ENCODE results near the gene FBN1.

The FBN1 gene

DNA sequence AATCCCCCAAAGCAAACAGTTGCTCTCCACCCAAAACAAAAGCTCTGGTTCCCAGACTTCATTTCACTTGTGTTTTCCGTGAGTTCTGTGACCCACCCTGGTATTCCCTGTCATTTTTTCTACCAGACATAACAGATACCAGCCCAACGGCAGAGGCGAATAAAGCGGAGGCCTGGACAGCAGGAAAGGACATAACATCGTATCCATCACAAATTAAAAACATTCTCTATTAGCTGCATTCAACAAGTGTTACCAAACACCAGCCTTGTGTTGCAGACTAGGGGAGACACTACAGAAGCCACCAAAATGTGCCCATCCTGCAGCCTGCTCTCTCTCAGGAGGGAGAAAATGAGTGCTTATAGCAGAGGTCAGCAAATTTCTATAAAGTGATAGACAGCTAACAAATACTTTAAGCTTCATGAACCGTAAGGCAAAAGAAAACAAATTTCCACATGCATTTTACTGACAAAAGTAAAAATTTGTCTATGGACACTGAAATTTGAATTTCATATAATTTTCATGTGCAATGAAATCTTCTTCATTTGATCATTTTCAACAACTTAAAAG lies 7.1 kb upstream of the FBN1 start:
- no peak for DNase-seq (ENCODE audit: low read depth)

DNA sequence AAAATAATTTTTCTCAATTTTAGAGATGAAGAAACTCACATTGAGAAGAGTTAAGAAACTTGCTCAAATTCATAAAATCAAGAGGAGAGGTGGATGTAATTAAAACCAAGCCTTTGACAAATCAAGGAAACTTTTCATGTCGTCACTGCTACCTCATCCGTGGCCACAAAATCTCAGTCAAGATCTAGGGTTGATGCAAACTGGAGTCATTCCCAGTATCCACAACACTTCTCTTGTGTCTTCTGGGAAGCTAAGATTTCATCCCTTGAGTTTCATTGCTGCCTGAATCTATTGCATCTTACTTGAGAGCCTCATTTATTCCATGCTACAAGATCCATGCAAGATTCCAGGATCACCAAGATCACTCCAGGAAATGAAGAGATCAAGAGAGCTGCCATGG lies 5.4 kb upstream of the FBN1 start:
- DNase-seq (ENCODE audit: low read depth) = no peak

DNA sequence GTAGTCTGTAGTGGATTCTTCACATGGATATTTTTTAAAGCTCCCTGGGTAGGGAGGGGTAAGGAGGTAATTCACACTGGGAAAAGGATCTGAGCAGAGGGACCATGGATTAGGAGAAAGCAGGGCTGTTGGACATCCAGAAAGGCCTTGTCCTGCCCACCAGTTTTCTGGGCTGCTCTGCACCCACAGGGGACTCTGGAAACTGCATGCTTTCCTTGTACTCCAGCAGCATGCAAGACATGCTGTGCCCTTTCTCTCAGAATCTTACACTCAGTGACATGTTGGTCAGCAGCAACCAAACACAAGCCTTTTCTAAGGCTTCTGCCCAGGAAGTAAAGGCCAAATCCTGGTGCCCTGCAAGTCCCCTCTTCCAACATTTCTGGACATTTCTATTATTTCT lies 2.5 kb upstream of the FBN1 start:
- no peak for DNase-seq (ENCODE audit: low read depth)

DNA sequence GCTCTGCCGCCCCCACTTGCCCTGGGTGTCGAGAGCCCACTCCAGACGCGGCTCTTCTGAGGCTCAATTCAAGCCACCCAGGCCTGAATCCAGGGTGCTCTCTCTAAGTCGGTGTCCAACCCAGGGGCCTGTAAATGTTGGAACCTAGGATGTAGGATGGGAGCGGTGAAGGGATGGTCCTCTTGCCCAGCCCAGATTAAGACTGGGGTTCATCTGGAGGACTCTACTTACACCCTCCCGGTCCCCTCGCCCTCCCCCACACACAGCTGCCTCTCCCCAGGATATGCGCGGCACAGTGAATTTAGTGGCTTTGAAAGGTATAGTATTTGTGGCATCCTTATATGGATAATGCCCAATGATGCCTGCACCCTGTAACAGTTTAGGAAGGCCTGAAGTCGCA lies 822 bp upstream of the FBN1 start:
- no peak for DNase-seq (ENCODE audit: low read depth)

DNA sequence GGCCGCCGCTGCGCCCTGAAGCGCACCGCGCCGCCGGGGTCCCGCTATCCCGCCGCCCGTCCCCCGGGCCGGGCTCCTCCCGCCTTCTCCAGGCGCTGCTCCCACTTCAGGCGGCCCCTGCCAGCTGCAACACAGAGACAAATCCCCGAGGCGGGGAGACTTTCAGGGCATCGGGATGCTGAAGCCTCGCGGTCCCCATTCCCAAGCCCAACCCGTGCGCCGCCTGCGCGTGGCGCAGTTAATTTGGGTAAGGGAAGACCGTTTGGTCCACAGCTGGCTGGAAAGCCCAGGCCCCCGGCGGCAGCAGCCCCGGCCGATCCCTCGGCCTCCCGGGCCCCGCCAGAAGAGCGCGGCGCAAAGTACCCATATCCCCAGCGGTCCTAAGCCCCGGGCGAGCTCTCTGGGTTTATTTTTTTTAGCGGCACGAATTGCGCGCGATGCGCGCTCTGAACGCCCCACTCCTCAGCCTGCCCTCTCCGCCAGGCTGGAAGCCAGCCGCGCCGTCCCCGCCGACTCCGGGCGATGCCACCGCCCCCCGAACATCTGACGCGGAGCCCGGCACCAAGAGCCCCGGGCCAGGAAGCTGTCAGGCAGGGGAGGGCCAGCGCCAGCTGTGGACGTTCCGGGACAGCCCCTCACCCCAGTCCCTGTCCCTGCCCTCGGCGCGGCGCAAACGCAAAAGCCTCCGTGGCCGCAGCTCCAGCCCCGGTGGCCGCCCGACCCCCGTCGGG lies 517 bp downstream of the FBN1 start:
- no peak for DNase-seq (ENCODE audit: low read depth)

DNA sequence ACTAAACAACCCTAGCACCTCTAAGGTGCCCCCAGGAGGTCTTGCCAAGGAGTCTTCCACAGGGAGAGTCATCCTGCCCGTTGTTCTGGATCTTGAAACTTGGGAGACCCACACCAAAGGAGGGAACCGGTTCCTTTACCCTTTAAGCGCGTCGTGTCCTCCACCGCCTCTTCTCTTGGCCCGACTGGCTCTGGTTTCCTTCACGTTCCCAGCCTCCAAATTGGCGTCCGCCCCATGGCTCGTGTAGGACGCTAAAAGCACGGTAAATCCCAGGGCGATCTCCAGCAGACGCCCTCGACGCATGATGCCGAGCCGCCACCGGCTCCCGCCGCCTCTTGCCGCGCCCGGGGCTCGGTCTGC lies 1.1 kb downstream of the FBN1 start:
- no peak for DNase-seq (ENCODE audit: low read depth)

DNA sequence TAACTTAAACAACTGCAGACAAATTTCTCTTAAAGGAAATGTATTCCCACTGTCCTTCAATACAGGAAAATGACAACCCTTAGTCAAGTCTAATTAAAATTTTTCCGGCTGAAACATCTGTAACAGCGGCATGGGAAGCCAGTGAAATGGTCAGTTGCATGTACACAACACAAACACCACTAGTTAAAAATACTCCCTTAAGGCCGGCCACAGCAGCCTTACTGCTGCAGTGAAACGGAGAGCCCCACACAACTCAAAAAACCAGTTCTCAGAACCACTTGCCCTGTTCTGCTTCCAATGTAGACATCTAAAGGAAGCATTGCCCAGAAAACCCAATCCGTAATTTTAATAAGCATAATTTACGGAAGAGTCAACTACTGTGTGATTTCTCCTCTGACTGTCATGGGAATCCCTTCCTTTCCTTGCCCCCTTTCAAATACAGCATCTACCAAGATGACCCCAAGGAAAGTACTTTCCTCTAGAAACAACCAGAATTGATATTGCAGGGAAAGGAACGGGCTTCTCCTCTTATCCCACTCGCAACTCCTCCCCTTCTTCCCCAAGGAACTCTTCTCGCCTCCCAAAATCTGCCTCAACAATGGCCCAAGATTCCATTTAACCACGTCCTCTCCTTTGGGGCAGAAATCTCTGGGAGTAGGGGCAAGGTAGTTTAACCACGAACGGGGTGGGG lies 1.6 kb downstream of the FBN1 start:
- no peak for DNase-seq (ENCODE audit: low read depth)

DNA sequence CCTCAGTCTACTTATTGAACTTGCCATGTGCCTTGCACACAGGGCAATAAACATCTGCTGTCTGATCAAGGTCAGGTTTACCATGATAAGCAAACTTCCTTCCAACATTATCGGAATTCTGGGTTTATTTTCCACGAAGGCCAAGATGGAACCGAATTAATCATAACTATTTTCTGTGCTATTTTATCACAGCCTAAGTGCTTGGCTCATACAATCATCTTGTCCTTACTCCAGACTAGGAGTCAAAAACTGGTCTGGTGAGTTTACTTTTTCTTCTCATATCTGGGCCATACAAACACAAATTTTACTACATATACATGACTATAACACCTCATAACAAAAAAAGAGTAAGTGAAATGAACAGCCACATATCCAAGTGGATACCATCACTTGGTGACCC lies 2.3 kb downstream of the FBN1 start:
- DNase-seq (ENCODE audit: low read depth) = no peak

DNA sequence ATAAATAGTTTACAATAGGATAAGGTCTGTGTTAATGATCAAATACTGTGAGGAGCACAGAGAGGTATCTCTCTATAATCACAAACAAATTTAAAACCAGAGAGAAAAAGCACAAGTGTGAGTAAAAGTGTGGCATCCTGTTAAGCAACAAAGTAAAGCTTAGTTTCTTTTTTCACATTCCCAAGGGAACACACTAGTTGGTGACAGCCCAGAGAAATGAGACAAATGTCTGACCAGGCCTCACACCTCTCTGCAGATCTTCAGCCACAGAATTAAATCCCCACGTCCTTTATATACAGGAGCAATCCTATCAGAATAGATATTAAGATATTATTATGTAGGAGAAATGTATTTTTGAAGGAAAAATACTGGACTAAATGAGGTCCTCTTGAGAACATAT lies 2.7 kb downstream of the FBN1 start:
- no peak for DNase-seq (ENCODE audit: low read depth)

DNA sequence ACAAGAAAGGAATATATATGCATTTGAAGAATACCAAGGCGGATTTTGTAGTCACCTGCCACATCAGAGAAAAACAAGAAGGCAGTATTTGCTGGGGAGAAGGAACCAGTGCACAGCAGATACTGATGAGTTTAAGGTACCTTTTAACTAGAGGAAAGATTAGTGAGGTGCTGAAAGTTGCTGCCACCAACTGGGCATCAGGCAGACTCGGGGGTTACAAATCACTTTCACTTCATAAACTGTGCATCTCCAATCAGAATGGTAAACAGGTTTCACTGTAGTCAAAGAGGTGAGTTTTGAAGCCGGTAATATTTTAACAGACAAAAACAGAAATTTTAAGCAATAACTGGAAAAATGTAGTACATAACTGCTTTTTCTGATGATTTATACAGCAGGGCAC lies 4.1 kb downstream of the FBN1 start:
- DNase-seq (ENCODE audit: low read depth) = no peak

DNA sequence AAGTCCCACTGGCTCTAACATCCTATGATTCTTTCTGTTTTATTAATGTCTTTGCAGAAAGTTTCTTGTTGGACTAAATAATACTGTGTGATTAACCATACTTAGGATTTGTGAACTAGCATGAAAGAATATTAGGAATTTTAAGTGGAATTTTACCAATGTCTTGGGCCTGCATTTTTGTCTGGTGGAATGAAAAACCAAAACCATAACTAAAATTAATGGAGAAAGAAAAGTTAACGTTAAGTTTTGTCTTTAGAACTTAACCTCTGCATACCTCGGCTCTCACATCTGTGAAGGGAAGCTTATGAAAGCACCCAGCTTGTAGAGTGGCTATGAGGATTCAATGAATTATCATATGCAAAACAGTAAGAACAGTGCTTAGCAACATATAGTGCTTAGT lies 6.5 kb downstream of the FBN1 start:
- DNase-seq (ENCODE audit: low read depth) = no peak

DNA sequence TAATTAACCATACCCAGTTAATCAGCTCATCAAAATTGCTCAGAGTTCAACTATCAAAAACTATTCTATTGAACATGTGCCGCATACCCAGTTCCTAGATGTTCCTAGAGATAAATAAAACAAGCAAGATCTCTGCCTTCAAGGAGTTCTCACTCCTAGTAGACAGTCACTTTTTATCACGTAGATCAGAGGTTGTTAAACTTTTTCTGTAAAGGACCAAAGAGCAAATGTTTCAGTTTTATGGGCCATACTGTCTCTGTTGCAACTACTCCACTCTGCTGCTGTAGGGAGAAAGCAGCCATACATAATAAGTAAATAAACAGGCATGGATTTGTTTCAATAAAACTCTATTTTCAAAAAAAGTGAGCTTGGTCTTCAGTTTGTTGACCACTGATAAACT lies 7.9 kb downstream of the FBN1 start:
- DNase-seq (ENCODE audit: low read depth) = no peak

DNA sequence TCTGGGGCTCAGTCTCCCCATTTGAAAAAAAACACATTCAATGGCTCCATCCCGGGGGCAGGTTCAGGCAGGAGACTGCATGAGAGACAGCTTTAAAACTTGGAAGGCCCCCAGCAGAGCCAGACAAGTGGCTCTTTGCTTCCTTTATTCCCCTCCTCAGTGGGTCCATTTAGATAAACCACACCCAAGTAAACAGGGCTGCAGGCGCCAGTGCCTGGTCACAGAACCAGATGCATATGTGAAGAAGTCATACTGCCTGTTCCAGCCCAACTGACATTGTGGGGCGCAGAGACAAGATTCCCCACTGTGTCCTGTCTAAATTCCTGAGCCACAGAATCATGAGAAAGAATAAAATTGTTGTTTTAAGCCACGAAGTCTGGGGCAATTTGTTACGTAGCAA lies 9.0 kb downstream of the FBN1 start:
- DNase-seq (ENCODE audit: low read depth) = no peak

DNA sequence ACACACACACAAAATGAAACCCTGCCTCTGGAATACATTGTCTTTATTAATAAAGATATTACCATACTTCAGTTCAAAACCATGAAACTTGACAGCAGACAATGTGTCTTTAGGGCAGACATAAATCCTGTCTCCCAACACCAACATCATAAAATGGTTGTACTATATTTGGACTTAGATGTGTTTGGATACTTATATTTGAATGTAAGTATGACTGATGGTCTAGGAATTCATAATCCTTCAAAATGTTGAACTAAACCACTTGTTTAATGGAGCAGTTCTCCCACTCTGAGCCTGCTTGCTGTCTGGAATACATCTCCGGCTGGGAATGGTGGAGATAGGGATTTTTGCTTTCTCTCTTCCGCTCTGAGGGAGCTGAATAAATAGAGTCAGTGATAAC lies 10.6 kb downstream of the FBN1 start:
- DNase-seq (ENCODE audit: low read depth) = no peak

DNA sequence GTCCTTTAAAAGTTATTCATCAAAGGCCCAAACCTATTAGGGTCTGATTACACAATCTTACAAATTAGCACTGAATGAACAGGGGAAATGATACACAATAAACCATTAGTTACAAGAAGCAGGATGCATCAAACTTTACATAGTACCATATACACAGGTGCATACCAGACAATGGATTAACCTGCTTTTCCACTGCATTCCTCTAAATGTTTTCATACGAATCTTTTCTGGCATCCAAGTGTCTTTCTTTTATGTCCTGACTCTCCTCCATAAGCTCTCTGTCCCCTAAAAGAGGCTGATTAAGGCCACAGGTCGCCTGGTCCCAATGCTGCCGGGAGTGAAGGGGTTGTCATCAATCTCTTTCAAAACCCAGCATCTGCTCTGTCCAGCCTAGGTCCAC lies 11.4 kb downstream of the FBN1 start:
- DNase-seq (ENCODE audit: low read depth) = no peak

DNA sequence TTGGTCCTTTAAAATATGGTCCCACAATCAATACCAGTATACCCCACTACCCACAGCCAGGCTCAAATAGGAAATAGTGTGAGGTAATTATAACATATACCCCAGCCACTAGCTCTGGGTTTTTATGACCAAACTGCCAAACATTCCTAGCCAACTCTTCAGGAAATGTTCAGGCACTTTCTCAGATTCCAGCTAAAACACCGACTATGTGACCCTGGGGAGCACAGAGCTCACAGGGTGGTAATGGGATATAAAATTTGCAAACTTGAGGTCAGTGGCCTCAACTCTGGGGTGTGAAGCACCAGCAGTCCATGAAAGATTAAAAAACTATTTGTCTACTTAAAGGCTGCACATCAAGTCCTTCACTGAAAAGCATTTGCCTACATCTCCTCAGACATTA lies 12.9 kb downstream of the FBN1 start:
- DNase-seq (ENCODE audit: low read depth) = no peak

DNA sequence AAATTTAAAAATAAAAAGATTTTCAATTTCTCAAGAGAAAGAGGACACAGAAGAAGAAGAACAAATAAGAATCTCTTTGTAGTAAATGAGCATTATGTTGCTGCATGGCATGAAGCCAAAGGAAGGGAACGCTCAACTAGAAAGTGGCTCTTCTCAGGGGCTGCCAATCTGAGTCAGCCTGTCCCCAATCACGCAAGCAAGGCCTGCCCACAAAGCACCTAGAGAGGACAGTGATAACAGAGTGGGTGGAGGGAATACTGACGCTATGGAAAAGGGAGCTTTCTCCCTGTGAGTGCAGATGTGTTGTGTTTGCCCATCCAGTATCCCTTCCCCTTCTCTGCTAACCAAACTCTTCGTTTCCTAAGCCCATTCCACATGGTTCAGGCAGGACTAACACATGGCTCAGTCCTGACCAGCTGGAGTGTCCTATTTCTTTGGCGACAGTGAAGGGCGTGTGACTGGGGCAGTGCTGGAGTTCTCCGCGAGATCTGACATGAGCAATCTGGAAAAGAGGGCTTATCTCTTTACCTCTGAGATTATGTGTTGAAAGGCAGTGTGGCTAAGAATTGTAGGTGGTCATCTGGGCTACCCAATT lies 14.2 kb downstream of the FBN1 start:
- no peak for DNase-seq (ENCODE audit: low read depth)

DNA sequence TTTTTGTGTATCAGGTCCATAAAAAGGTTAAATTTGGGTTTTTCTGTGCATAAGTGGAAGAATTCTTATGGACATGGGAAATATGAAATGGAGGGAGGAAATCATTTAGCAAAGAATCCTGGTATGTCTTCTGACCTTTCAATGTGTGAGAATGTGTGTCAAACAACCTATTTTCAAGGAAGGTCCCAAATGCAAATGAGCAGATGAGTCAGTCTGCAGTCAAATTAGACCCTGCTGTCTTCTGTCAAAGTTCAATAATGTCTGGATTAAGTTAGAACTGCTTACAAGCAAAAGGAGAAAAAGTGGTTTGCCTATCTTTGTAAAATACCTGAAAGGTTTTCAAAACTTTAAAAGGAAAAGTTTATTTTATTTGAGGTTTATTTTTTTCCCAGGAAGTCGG lies 15.3 kb downstream of the FBN1 start:
- DNase-seq (ENCODE audit: low read depth) = no peak

DNA sequence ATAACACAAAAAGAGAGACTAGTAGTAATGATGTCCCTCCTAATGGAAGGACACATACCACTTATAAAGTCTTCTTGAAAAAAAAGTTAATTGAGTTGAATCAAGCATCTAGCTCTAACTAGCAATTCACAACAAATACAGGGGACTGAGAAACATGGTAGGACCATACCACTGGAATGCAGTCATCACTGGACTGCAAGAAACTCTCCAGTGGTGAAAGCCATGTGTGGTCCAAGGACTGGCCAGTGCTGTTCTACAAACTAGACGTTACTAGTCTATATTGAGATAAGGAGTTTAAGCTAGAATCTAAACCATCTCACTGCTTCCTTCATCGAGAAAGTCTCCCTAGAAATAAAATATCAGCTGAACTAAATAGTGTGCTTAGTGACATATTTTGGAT lies 16.7 kb downstream of the FBN1 start:
- no peak for DNase-seq (ENCODE audit: low read depth)

DNA sequence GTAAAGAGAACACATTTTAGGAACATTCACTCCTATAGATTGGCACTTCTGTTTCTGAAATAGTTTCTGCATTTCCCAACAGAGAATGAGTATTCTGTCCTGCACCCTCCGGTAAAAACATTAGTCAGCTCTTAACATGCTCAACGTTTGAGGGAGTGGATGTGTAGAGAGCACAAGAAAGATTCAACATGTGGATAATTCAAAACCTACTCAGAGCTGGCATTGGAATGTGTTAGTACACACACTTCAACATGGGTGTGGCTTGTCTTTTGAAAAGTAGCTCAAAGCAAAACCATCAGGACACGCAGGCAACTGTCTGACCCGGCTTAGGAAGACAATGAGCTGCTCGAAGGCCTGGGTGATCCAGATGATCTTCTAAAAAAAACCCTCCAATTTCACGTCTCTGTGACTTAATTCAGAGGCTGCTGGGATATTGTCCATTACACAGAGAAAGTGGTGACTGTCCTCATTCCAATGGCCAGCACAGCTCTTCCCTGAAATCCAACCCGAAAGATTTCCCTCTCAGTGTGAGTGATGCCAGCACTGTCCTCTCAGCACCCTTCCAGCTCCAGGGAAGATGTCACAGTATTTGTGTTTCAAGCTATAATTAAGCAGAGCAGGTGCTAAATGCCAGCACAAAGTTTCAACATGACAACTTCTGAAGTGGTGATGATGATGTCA lies 18.1 kb downstream of the FBN1 start:
- no peak for DNase-seq (ENCODE audit: low read depth)

DNA sequence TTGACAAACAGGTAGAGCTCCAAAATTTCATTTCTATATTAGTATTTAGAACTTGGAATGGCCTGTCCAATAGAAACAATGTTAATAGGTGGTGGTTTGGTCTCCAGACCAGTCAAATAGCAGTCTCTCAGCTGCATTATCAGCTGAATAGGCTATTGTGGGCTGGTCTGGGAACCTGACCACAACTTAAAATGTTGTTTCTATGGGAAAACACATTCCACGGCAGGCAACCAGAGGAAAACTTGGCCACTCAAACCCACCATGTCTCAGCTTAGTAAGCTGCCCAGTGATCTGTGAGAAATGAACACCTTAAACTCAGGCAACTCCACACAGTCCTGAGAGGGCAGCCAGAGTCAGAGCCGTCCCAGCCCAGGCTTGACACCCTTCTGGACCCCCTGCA lies 20.4 kb downstream of the FBN1 start:
- DNase-seq (ENCODE audit: low read depth) = no peak

DNA sequence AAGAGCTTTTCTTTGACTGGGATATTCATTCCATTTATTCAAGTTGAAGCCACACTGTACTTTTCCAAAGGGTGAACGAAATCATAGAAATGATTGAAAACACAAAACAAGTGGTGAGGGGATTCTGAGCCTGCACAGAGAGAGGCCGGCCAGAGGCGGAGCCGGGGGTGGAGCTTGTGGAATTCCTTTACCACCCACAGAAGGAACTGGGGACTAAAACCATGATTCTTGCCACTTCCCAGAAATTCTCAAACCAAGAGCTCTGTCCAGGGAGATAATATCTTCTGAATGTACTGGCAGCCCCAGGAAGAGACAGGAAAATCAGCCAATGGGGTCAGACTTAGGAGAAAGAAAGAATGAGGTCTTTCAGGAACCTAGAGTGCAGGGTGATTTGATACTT lies 20.8 kb downstream of the FBN1 start:
- no peak for DNase-seq (ENCODE audit: low read depth)

DNA sequence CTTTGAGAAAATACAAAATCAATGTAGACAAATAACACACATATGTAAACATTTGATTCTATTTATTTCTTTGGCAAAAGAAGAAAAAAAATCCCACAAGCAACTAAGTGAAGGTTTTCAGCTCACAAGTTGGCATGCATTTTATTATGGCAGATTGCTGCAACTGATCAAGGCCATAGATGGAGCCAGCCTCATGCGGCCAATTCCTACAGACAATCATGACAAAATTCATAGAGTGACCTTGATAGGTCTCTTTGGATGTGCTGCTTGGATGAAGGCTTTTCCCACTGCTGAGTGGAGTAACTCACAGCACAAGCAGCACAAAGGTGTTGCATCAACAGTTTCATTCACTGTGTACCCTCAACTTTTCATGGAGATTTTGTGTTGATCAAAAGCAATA lies 22.1 kb downstream of the FBN1 start:
- no peak for DNase-seq (ENCODE audit: low read depth)
